Posterior vena cava (tissue), 2 donors: Measurements from ENCODE around the gene DEFB114. TPM values are rescaled to one million over a fixed set of nuclear protein-coding genes. Genes with fewer than 3 reads are reported as not detected.

Experiments used
- DNase-seq: peaks from one replicate; pipeline ENCODE4 v3.0.0-alpha.2; 2020; ENCODE audit warnings: low spot score
- intact Hi-C, 2 donors: fragments of 100-400 bp; cut with DNase I; formaldehyde crosslinking; loops; one replicate each; pipeline versions ENCODE4 v1.14.1 to v1.14.2; 2022 to 2023
- total RNA-seq, 2 donors: library from RNA; stranded (reverse); fragmentation: NEBNext Ultra II Directional; extraction: Animal tissue kit (Norgen Biotek cat#: 25700); gene quantifications; one replicate each; pipeline ENCODE4 v1.2.1, GENCODE V29; 2021
- donor health status: DM: yes; HTN: yes; CAD: no.
- donor health status: DM: yes; HTN: yes; CAD: no.

The DEFB114 gene
- total RNA-seq, 2 donors from 2014 or later: not detected

DNA sequence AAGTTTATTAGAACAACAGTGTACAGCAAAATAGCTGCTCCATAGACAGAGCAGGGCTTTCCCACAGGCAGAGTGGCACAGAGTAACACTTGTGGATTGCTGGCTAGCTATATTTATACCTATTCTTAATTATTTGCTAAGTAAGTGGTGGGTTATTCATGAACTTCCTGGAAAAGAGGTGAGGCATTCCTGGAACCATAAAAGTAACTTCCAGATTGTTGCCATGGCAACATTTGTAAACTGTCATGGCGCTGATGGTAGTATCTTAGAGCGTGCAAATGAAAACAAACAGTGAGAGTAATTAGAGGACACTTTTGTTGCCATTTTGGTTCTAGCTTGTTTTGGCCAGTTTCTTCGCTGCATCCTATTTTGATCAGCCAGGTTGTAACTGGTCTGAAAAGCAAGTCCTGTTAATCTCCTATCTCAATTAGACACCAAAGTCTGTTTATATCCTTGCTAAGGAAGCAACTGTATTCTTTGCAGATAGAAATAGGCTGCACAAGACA is 23.9 kb downstream of the DEFB114 start:
- no peak for DNase-seq
- intact Hi-C loops: no loop called here

DNA sequence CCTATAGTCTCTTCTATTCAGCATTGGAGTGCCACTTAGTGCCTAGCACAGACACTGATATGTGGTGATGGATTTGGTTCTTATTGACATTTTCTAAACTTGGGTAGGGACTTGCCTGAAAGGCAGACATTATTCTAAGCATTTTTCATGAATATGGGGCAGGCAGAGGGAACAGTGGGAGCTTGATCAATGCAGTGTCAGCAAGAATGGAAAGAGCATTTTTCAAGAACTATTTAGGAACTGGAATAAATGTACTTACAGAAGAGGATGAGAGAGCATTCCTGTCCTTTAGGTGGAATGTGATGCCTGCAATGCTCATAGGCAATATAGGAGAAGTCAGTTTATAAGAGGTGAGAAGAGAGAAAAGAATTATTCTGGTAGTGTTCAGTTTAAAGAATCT is 26.2 kb downstream of the DEFB114 start:
- no peak for DNase-seq
- intact Hi-C loops: no loop called here

- DNase-seq: no peak
- intact Hi-C loops: no loop called here
Observed at GRCh38 chr6:49937017-49937416, 26.9 kb downstream of the DEFB114 start.

GRCh38 chr6:49935387-49935786 is 28.6 kb downstream of the DEFB114 start:
- DNase-seq: no peak
- intact Hi-C loops: no loop called here

DNA sequence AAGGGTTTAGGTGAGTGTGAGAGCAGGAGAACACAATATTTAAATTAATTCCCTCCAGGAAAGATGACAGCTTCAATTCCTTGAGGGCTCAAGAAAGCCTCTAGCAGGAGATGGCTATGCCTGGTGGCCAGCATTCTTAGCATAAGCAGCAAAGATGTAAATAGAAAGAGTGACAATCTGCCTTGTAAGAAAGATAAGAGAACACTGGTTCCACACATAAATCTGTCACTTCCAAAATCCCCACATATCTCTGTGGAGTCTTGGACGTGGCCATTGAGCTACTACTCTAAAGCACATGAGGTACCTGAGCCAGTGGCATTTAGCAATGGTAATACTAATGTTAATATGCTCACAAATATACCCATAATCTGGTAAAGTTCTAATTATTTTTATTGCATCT is 29.2 kb downstream of the DEFB114 start:
- DNase-seq: no peak
- intact Hi-C loops: no loop called here

DNA sequence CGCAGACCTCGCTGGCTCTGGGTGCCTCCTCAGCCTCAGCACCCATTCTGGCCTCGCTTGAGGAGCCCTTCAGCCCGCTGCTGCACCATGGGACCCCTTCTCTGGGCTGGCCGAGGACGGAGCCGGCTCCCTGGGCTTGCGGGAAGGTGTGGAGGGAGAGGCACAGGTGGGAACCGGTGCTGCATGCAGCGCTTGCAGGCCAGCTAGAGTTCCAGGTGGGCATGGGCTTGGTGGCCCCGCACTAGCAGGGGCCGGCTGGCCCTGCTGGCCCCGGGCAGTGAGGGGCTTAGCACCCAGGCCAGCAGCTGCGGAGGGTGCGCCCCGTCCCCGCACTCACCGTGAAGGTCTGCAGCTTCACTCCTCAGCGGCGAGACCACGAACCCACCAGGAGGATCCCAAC is 30.4 kb downstream of the DEFB114 start:
- peak; percentile 66 for DNase-seq
- intact Hi-C loops: no loop called here

DNA sequence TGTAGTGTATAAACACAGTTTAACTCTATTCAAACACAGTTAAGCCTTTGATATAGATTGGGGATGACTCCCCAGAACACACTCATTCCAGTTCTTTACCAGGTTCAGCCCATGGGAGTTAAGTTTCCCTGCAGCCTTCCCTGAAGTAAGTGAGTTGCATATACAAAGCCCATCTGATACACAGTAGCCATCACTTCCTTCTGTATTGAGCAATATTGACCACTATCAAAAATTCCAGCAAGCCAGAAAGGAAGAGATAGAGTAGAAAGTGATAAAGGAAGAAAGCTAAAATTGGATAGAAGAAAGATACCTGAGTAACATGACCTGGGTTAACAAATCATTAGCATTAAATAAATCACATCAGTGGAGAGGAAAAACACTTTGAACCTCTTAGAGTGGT is 34.6 kb downstream of the DEFB114 start:
- DNase-seq: no peak
- intact Hi-C loops: no loop called here

DNA sequence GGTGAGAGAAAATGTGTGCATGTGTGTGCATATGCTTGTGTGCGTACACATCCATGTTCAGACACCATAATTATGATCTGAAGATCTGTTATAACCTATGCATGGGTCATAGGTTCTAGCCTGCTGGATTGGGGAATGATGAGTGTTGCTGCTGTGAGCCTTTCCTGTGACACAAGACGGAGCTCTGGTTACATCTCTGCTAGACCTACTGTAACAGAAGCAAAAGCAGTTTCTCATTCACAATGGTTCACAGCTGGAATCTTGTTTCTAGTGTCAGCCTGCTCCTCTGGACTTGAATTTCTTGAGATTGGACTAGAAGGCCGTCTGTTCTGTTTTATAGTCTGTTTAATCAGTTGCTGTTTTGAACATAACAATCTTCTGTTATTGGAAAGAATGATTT is 40.1 kb downstream of the DEFB114 start:
- intact Hi-C loops: no loop called here
- DNase-seq: no peak

DNA sequence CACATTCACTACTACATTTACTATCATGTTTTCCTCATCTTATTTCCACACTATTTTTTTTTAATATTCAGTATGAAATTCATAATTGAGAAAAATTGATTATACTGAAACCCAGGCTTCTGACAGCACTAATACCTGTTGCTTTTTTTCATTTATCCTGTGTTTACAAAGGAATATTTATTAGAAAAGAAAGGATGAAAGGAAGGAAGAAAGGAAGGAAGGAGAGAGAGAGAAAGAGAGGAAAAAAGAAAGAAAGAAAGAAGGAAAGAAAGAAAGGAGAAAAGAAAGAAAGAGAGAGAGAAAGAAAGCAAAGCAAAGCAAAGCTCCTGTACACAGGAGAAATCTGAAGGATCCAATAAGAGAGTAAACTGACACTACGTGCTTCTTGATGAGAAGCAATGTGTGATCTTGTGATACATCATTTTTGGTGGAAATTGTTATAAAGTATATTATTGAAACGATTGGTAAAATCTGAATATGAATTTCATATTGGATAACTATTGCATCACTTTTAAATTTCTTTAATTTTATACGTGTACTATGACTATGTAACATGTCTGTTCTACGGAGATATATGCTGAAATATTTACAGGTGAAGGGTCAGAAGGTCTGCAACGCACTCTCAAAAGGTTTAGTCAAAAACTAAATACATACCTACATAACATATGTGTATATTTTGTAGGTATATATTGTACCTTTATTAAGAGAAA is 43.9 kb downstream of the DEFB114 start:
- no peak for DNase-seq
- intact Hi-C loops: no loop called here

DNA sequence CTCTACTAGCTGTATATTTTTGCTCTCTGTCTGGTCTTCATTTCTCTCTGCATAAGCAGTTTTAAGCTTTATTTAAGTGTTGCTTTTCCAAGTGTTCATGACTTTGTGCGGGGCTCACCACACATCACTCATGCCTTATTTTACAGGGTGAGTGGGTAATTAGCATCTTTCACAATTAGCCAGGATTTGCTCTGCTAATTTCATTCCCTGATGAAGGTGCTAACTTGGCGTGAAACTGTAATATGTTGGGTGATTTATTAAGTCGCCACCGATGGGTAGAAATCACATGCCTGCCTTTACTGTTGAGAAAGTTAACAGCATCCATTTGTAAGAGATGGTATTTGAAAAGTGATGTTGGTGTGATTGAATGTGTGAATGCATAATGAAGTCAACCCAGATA is 44.7 kb downstream of the DEFB114 start:
- DNase-seq: no peak
- intact Hi-C loops: no loop called here

GRCh38 chr6:49918787-49919186 is 45.2 kb downstream of the DEFB114 start:
- intact Hi-C loops: no loop called here
- no peak for DNase-seq

DNA sequence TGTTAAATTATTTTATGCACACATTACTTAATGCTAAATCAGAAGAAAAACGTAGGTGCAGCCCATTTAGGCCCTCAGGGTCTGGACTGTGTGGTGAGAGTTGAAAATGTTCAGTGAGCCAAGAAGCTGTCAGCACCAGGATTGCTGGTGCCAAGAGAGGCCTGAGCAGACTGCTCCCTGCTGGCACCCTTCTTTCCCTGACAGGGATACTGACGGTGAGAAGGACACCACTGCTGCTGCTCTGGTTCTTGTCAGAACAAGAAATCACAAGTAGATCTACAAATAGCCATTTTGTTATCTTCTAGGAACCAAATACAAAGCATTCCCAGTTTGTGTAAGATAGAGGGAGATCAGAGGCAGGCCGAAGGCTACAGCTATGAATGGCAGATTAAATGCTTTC is 48.9 kb downstream of the DEFB114 start:
- intact Hi-C loops: no loop called here
- no peak for DNase-seq

DNA sequence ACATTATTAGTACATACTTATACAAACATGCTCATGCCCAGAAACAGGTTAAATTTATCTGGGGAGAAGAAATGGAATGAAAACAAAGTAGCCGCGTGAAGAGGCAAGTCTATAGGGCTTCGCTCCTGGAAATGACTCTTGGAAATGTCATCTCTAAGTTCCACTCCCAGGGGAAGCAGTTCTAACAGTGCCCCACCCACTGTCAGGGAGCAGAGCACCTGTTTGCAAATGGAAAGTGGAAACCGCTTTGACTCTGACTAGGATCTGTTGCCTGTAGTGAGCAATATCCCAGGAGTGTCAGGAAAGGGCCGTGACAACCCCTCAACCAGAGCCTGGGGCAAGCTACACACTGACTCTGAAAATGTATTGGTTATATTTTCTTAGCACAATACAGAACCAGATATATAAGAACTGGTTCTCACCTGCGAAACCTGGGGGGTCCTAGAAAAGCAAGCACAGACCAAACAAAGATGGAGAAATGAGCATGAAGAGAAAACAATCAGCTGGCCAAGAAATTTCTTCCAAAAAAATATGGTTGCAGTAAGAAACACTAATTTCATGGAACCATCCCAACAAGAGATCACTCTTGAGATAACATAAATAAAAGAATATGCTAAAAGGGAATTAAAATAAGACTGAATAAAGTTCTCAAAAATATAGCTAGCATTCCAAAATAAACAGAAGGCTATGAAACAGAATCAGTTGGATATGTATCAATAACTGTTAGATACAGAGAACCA is 50.2 kb downstream of the DEFB114 start:
- no peak for DNase-seq
- intact Hi-C loops: no loop called here

GRCh38 chr6:49912196-49912595 is 51.8 kb downstream of the DEFB114 start:
- intact Hi-C loops: no loop called here
- no peak for DNase-seq

DNA sequence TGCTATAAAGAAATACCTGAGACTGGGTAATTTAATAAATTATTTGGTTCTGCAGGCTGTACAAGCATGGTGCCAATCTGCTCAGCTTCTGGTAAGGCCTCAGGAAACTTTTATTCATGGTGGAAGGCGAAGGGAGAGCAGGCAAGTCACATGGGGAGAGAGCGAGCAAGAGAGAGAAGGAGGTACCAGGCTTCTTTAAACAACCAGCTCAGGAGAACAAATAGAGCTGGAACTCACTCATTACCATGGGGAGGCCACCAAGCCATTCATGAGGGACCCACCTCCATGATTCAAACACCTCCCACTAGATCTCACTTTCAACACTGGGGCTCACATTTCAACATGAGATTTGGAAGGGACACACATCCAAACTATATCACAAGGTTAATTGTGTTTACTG is 52.7 kb downstream of the DEFB114 start:
- intact Hi-C loops: no loop called here
- DNase-seq: no peak

Other genes starting within 250 kb of the DEFB114 start
- under 1 TPM; 0.10 to 0.19 TPM for gene CRISP3, start 219.8 kb downstream of the DEFB114 start, total RNA-seq
- not detected for gene PGK2, start 176.9 kb downstream of the DEFB114 start, total RNA-seq
- not detected for gene CRISP1, start 97.6 kb downstream of the DEFB114 start, total RNA-seq
- gene DEFB113, start 5.5 kb upstream of the DEFB114 start, total RNA-seq: not detected
- gene DEFB110, start 57.8 kb upstream of the DEFB114 start, total RNA-seq: not detected
- not detected for gene DEFB112, start 85.8 kb upstream of the DEFB114 start, total RNA-seq